Breast epithelium (tissue), 4 donors: ENCODE results near the gene SHANK3. TPM values are rescaled to one million over a fixed set of nuclear protein-coding genes. Genes with fewer than 3 reads are reported as not detected.

Source experiments
- DNase-seq, 2 donors: peaks; one replicate each; pipeline ENCODE4 v3.0.0-alpha.2; 2019; ENCODE audit warnings: low spot score in 2 of 2
- H3K27ac ChIP-seq, 2 donors: fragments of 200-600 bp; sonication (generic) in 1 of 2; one replicate each; pipeline ENCODE4 v1.5.1; 2016 to 2019; ENCODE audit warnings: mild to moderate bottlenecking in 1 of 2
- H3K27me3 ChIP-seq, 2 donors: fragments of 200-600 bp; sonication (generic) in 1 of 2; one replicate each; pipeline versions ENCODE4 v1.5.1 to v1.6.0; 2017 to 2019; ENCODE audit warnings: control low read depth in 1 of 2, mild to moderate bottlenecking in 1 of 2
- H3K36me3 ChIP-seq: fragments of 200-600 bp; one replicate; pipeline ENCODE4 v1.5.1; 2019
- H3K4me1 ChIP-seq, 2 donors: fragments of 200-600 bp; sonication (generic); one replicate each; pipeline ENCODE4 v1.5.1; 2016 to 2019; ENCODE audit warnings: control low read depth in 1 of 2
- H3K4me3 ChIP-seq, 3 donors: fragments of 200-600 bp; sonication (generic); 1 replicate in 2 of 3; 2 replicates in 1 of 3; pipeline ENCODE4 v1.5.1; 2016 to 2019; ENCODE audit warnings: mild to moderate bottlenecking in 3 of 3, moderate library complexity in 2 of 3
- H3K9me3 ChIP-seq, 2 donors: fragments of 200-600 bp; sonication (generic) in 1 of 2; one replicate each; pipeline ENCODE4 v1.5.1; 2016 to 2019; ENCODE audit warnings: control low read depth in 1 of 2
- POLR2A ChIP-seq: fragments of 450-650 bp; IDR thresholded peaks from one replicate; pipeline ENCODE4 v1.6.1; 2016; ENCODE audit warnings: antibody characterized with exemption, mild to moderate bottlenecking, moderate library complexity
- POLR2AphosphoS5 ChIP-seq, 3 donors: sonication (generic); formaldehyde crosslinking; IDR thresholded peaks; one replicate each; pipeline ENCODE4 v1.6.1; 2017; ENCODE audit warnings: antibody characterized with exemption in 3 of 3
- intact Hi-C: fragments of 100-400 bp; cut with DNase I; formaldehyde crosslinking; loops from one replicate; pipeline ENCODE4 v1.15.1; 2023; ENCODE audit warnings: low total_unique reads
- total RNA-seq, 3 donors: library from RNA; depleted of rRNA; stranded (reverse); fragments of >200 nt; gene quantifications; one replicate each; pipeline ENCODE4 v1.1.0, GENCODE V29; 2016
- TF ChIP-seq, protein P1 (sequence below), 3 donors: fragments of 450-650 bp; IDR thresholded peaks; one replicate each; pipeline ENCODE4 v1.5.1; 2016 to 2017; ENCODE audit warnings: antibody characterized with exemption in 3 of 3, mild to moderate bottlenecking in 3 of 3, moderate library complexity in 3 of 3

SHANK3 gene
- total RNA-seq, 3 donors from 2014 or later: 4.8 to 28.8 (median 5.9) TPM

DNA sequence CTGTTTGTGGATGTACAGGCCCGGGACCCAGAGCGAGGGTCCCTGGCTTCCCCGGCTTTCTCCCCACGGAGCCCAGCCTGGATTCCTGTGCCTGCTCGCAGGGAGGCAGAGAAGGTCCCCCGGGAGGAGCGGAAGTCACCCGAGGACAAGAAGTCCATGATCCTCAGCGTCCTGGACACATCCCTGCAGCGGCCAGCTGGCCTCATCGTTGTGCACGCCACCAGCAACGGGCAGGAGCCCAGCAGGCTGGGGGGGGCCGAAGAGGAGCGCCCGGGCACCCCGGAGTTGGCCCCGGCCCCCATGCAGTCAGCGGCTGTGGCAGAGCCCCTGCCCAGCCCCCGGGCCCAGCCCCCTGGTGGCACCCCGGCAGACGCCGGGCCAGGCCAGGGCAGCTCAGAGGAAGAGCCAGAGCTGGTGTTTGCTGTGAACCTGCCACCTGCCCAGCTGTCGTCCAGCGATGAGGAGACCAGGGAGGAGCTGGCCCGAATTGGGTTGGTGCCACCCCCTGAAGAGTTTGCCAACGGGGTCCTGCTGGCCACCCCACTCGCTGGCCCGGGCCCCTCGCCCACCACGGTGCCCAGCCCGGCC lies 48.7 kb downstream of the SHANK3 start:
- Histone ChIP-seq H3K27me3 (peaks cover 0 to 23% of the 10 kb centered on the region in 2 donors), H3K9me3 (no peaks in the 10 kb centered on the region), H3K4me1 (no peaks in the 10 kb centered on the region), H3K36me3 (no peaks in the 10 kb centered on the region), H3K27ac (no peak overlapping the region), H3K4me3 (no peak overlapping the region)
- intact Hi-C loops: no loop called here
- TF ChIP-seq POLR2A (no peak), POLR2AphosphoS5 (IDR thresholded peaks at IDR 0.05) (no peak)
- TF ChIP-seq, protein P1, sequence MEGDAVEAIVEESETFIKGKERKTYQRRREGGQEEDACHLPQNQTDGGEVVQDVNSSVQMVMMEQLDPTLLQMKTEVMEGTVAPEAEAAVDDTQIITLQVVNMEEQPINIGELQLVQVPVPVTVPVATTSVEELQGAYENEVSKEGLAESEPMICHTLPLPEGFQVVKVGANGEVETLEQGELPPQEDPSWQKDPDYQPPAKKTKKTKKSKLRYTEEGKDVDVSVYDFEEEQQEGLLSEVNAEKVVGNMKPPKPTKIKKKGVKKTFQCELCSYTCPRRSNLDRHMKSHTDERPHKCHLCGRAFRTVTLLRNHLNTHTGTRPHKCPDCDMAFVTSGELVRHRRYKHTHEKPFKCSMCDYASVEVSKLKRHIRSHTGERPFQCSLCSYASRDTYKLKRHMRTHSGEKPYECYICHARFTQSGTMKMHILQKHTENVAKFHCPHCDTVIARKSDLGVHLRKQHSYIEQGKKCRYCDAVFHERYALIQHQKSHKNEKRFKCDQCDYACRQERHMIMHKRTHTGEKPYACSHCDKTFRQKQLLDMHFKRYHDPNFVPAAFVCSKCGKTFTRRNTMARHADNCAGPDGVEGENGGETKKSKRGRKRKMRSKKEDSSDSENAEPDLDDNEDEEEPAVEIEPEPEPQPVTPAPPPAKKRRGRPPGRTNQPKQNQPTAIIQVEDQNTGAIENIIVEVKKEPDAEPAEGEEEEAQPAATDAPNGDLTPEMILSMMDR (IDR thresholded peaks at IDR 0.05): no peak
- no peak for DNase-seq

DNA sequence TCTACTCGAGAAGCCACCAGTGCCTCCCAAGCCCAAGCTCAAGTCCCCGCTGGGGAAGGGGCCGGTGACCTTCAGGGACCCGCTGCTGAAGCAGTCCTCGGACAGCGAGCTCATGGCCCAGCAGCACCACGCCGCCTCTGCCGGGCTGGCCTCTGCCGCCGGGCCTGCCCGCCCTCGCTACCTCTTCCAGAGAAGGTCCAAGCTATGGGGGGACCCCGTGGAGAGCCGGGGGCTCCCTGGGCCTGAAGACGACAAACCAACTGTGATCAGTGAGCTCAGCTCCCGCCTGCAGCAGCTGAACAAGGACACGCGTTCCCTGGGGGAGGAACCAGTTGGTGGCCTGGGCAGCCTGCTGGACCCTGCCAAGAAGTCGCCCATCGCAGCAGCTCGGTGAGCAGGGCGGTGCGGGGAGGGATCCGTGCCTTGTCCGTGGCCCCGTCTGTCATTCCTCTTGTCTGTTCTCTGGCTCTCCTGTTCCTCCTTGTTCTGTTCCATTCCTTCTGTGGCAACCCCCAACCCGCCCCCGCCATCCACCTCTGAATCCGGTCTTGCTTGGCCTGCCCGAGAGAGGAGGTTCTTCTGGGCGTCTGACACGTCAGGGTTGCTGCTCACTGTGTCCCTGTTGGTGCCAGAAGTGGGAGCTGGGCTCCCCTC lies 49.6 kb downstream of the SHANK3 start:
- Histone ChIP-seq H3K27ac (no peak overlapping the region), H3K27me3 (peaks cover 0 to 23% of the 10 kb centered on the region in 2 donors), H3K4me1 (no peaks in the 10 kb centered on the region), H3K36me3 (no peaks in the 10 kb centered on the region), H3K9me3 (no peaks in the 10 kb centered on the region), H3K4me3 (no peak overlapping the region)
- intact Hi-C loops: no loop called here
- TF ChIP-seq POLR2AphosphoS5 (IDR thresholded peaks at IDR 0.05) (no peak), POLR2A (no peak)
- TF ChIP-seq, protein P1 (IDR thresholded peaks at IDR 0.05): no peak
- no peak for DNase-seq

Other genes starting within 250 kb of the SHANK3 start
- 10 to 100 TPM; 30.6 to 33.1 (median 30.6) TPM for gene SBF1, start 197.8 kb upstream of the SHANK3 start, total RNA-seq
- under 1 TPM in 2 of 3 donors, not detected in 1; 0.59 to 0.98 TPM for gene ADM2, start 191.3 kb upstream of the SHANK3 start, total RNA-seq
- gene MIOX, start 186.0 kb upstream of the SHANK3 start, total RNA-seq: not detected
- 10 to 100 TPM; 35.7 to 54.9 (median 39.5) TPM for gene LMF2, start 165.1 kb upstream of the SHANK3 start, total RNA-seq
- gene NCAPH2, start 164.6 kb upstream of the SHANK3 start, total RNA-seq: 10 to 100 TPM; 25.9 to 48.2 (median 43.0) TPM
- gene SCO2, start 147.2 kb upstream of the SHANK3 start, total RNA-seq: 1 to 10 TPM; 1.9 to 6.6 (median 4.3) TPM
- 100 to 1,000 TPM in 1 of 3 donors, 10 to 100 TPM in 2; 44.6 to 115 (median 82.9) TPM for gene TYMP, start 142.8 kb upstream of the SHANK3 start, total RNA-seq
- gene KLHDC7B, start 126.9 kb upstream of the SHANK3 start, total RNA-seq: under 1 TPM; 0.16 to 0.33 (median 0.29) TPM
- gene SYCE3, start 109.9 kb upstream of the SHANK3 start, total RNA-seq: not detected
- 10 to 100 TPM; 13.6 to 40.0 (median 39.4) TPM for gene CPT1B, start 94.4 kb upstream of the SHANK3 start, total RNA-seq
- 10 to 100 TPM; 53.9 to 77.6 (median 71.4) TPM for gene CHKB, start 90.0 kb upstream of the SHANK3 start, total RNA-seq
- 1 to 10 TPM; 1.9 to 2.2 (median 2.0) TPM for gene MAPK8IP2, start 72.0 kb upstream of the SHANK3 start, total RNA-seq
- gene ARSA, start 44.7 kb upstream of the SHANK3 start, total RNA-seq: 10 to 100 TPM; 23.8 to 39.0 (median 36.3) TPM
- gene ACR, start 65.4 kb downstream of the SHANK3 start, total RNA-seq: under 1 TPM in 2 of 3 donors, not detected in 1; 0.44 to 0.80 TPM
- gene RABL2B, start 110.8 kb downstream of the SHANK3 start, total RNA-seq: 10 to 100 TPM; 16.0 to 33.1 (median 32.1) TPM